Karpas-422 (cell line): ENCODE results near the gene CMYA5. TPM values are rescaled to one million over a fixed set of nuclear protein-coding genes. Genes with fewer than 3 reads are reported as not detected.

Experiments used
- small RNA-seq: library from RNA; depleted of rRNA; stranded (forward); fragments of <200 nt; gene quantifications from one replicate; pipeline ENCODE3, GENCODE V24; 2014
- total RNA-seq: library from RNA; depleted of rRNA; stranded (reverse); fragments of >200 nt; shearing (Covaris generic); gene quantifications from 2 replicates; pipeline ENCODE4 v1.2.3, GENCODE V29; 2014; ENCODE audit warnings: low replicate concordance; rRNA removed

The CMYA5 gene
- total RNA-seq, 1 experiment from 2014 or later: 0.45 TPM

Small RNA genes within 50 kb of the gene (small RNA-seq; reads per million reads assigned to genes)
- gene AC008496.1: not detected

Other genes starting within 250 kb of the CMYA5 start
- 0.43 and 1.1 TPM in 2 replicates for gene HOMER1, start 175.7 kb upstream of the CMYA5 start, total RNA-seq
- gene TENT2, start 77.4 kb upstream of the CMYA5 start, total RNA-seq: 69.8 and 135 TPM in 2 replicates